Measurements from ENCODE around the gene TUBA4B.
A peak's percentile ranks its signal among the peaks of the same experiment; 100 is the strongest.

GRCh38 chr2:219277703-219278654 is 24.9 kb downstream of the TUBA4B start:
- TF ChIP-seq CTCF (IDR thresholded peaks at IDR 0.05): peak; percentile 87 to 99 (median 98)
- TF ChIP-seq POLR2A (IDR thresholded peaks at IDR 0.05): no peak
